Measurements from ENCODE around the gene CCDC38. TPM values are rescaled to one million over a fixed set of nuclear protein-coding genes. Genes with fewer than 3 reads are reported as not detected.

The CCDC38 gene
- total RNA-seq, 1 experiment from 2014 or later, result not detected

GRCh38 chr12:95859947-95860850, 82.2 kb downstream of the CCDC38 start:
- Histone ChIP-seq H3K4me3 (ENCODE audit: low read depth, low read length) (peak overlapping the region; percentile 80), H3K36me3 (ENCODE audit: control insufficient read depth, insufficient read depth, low read length) (no peaks in the 10 kb centered on the region; the same call in none of the 2 replicates), H3K27me3 (replicated peaks; ENCODE audit: control insufficient read depth, insufficient read depth, low read length) (no peaks in the 10 kb centered on the region), H3K9me3 (no peaks in the 10 kb centered on the region), H3K4me1 (no peaks in the 10 kb centered on the region)
- Mint-ChIP-seq H3K4me3 (ENCODE audit: unreplicated experiment) (no peak overlapping the region), H3K27me3 (ENCODE audit: insufficient read depth, unreplicated experiment) (no peaks in the 10 kb centered on the region), H3K27ac (ENCODE audit: unreplicated experiment) (no peak overlapping the region), H3K4me1 (ENCODE audit: low read depth, unreplicated experiment) (peaks cover 12% of the 10 kb centered on the region), H3K36me3 (ENCODE audit: insufficient read depth, unreplicated experiment) (peaks cover 35% of the 10 kb centered on the region), H3K9me3 (ENCODE audit: unreplicated experiment) (no peaks in the 10 kb centered on the region)
- no peak for TF ChIP-seq CTCF (IDR thresholded peaks at IDR 0.05; ENCODE audit: insufficient read depth in 1 of 2, low read depth in 1 of 2, low read length in 1 of 2, severe bottlenecking in 1 of 2, unreplicated experiment in 1 of 2)
- ChIA-PET CTCF (interaction anchor here (0.7 kb wide), 1 partner anchor 285 kb away, joined by 3 read pairs; no protein-coding TSS in a partner anchor), POLR2A (no interaction called here)
- no TSS peak for BruUV-seq (replicated peaks)
- intact Hi-C loops (cut with micrococcal nuclease; ENCODE audit: unreplicated experiment), result no loop called here
- DNase-seq, result no peak

- TF ChIP-seq CTCF (IDR thresholded peaks at IDR 0.05; ENCODE audit: insufficient read depth in 1 of 2, low read depth in 1 of 2, low read length in 1 of 2, severe bottlenecking in 1 of 2, unreplicated experiment in 1 of 2), result no peak
- Histone ChIP-seq H3K27me3 (replicated peaks; ENCODE audit: control insufficient read depth, insufficient read depth, low read length) (no peaks in the 10 kb centered on the region), H3K9me3 (no peaks in the 10 kb centered on the region), H3K4me3 (ENCODE audit: low read depth, low read length) (peak overlapping the region; percentile 80), H3K4me1 (no peaks in the 10 kb centered on the region), H3K36me3 (ENCODE audit: control insufficient read depth, insufficient read depth, low read length) (no peaks in the 10 kb centered on the region; the same call in none of the 2 replicates)
- Mint-ChIP-seq H3K27ac (ENCODE audit: unreplicated experiment) (no peak overlapping the region), H3K27me3 (ENCODE audit: insufficient read depth, unreplicated experiment) (no peaks in the 10 kb centered on the region), H3K36me3 (ENCODE audit: insufficient read depth, unreplicated experiment) (peaks cover 35% of the 10 kb centered on the region), H3K4me1 (ENCODE audit: low read depth, unreplicated experiment) (peaks cover 12% of the 10 kb centered on the region), H3K9me3 (ENCODE audit: unreplicated experiment) (no peaks in the 10 kb centered on the region), H3K4me3 (ENCODE audit: unreplicated experiment) (no peak overlapping the region)
- intact Hi-C loops (cut with micrococcal nuclease; ENCODE audit: unreplicated experiment), result no loop called here
- DNase-seq, result peak in 1 of 2 experiments; percentile 15
- POLR2A ChIA-PET, result no interaction called here
- CTCF ChIA-PET, result no interaction called here
- TSS peak; percentile 38 for BruUV-seq (replicated peaks)
These were observed 83.0 kb downstream of the CCDC38 start for GRCh38 chr12:95859344-95859816.

GRCh38 chr12:95858451-95859343, 83.7 kb downstream of the CCDC38 start, which contains the start of gene SNRPF:
Gene SNRPF, plus strand, starts transcription at chr12:95858952. Its CDS starts 122 bp downstream, at chr12:95859074.
- Mint-ChIP-seq H3K36me3 (ENCODE audit: insufficient read depth, unreplicated experiment) (peaks cover 33% of the 10 kb centered on the region), H3K27ac (ENCODE audit: unreplicated experiment) (no peak within 1 kb of the TSS), H3K4me3 (ENCODE audit: unreplicated experiment) (no peak within 1 kb of the TSS), H3K4me1 (ENCODE audit: low read depth, unreplicated experiment) (peaks cover 12% of the 10 kb centered on the region), H3K27me3 (ENCODE audit: insufficient read depth, unreplicated experiment) (no peaks in the 10 kb centered on the region), H3K9me3 (ENCODE audit: unreplicated experiment) (no peaks in the 10 kb centered on the region)
- no peaks in the 10 kb centered on the region; the same call in none of the 2 replicates for H3K36me3 ChIP-seq (ENCODE audit: control insufficient read depth, insufficient read depth, low read length)
- no peaks in the 10 kb centered on the region for H3K4me1 ChIP-seq
- peak within 1 kb of the TSS; percentile 80 for H3K4me3 ChIP-seq (ENCODE audit: low read depth, low read length)
- H3K27me3 ChIP-seq (replicated peaks; ENCODE audit: control insufficient read depth, insufficient read depth, low read length), result no peaks in the 10 kb centered on the region
- intact Hi-C loops (cut with micrococcal nuclease; ENCODE audit: unreplicated experiment), result no loop called here
- CTCF ChIA-PET, result no interaction called here
- TF ChIP-seq CTCF (IDR thresholded peaks at IDR 0.05; ENCODE audit: insufficient read depth in 1 of 2, low read depth in 1 of 2, low read length in 1 of 2, severe bottlenecking in 1 of 2, unreplicated experiment in 1 of 2), result no peak
- BruUV-seq (replicated peaks), result no TSS peak
- no peaks in the 10 kb centered on the region for H3K9me3 ChIP-seq
- peak; percentile 97 to 98 for DNase-seq
- POLR2A ChIA-PET, result no interaction called here
